A673 (cell line): ENCODE data around the gene UNKL.

Experiments used
- EZH2 ChIP-seq: fragments of 200-600 bp; sonication (generic); IDR thresholded peaks from 2 replicates; pipeline ENCODE4 v1.6.1; 2017; ENCODE audit warnings: borderline replicate concordance, low read depth, mild to moderate bottlenecking, mixed read lengths, antibody characterized with exemption, low read length; ENCODE audit not compliant: poor library complexity, severe bottlenecking
- TF ChIP-seq, protein P1 (sequence below): fragments of 300-800, 200-600 bp; sonication (generic); conservative IDR thresholded peaks from 2 replicates; pipeline ENCODE4 v1.5.1; 2017; ENCODE audit warnings: low read depth, mild to moderate bottlenecking, antibody characterized with exemption, low read length, moderate library complexity, mixed read lengths

DNA sequence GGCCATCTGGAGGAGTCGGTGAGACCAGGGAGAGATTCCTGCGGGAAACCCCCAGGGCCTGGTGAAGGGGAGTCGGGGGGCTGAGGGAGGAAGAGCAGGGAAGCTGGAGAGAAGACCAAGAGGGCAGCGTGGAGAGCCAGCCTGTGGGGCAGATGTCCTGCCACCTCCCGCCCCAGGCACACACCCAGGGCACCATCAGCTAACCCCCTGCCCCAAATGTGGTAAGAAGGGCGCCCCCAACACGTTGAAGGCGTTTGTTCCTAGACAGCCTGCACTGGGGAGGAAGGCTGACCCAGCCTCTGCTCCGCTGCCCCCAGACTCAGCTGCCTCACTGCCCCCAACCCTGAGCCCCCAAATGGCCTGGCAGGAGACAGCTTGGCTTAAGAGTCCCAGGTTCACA, 79.8 kb downstream of the UNKL start:
- TF ChIP-seq, protein P1, sequence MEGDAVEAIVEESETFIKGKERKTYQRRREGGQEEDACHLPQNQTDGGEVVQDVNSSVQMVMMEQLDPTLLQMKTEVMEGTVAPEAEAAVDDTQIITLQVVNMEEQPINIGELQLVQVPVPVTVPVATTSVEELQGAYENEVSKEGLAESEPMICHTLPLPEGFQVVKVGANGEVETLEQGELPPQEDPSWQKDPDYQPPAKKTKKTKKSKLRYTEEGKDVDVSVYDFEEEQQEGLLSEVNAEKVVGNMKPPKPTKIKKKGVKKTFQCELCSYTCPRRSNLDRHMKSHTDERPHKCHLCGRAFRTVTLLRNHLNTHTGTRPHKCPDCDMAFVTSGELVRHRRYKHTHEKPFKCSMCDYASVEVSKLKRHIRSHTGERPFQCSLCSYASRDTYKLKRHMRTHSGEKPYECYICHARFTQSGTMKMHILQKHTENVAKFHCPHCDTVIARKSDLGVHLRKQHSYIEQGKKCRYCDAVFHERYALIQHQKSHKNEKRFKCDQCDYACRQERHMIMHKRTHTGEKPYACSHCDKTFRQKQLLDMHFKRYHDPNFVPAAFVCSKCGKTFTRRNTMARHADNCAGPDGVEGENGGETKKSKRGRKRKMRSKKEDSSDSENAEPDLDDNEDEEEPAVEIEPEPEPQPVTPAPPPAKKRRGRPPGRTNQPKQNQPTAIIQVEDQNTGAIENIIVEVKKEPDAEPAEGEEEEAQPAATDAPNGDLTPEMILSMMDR: no peak
- no peak for TF ChIP-seq EZH2
